ENCODE data around the gene LSR.
A peak's percentile ranks its signal among the peaks of the same experiment; 100 is the strongest.

LSR gene

GRCh38 chr19:35213663-35214632, 34.9 kb upstream of the LSR start:
- TF ChIP-seq CTCF (IDR thresholded peaks at IDR 0.05; ENCODE audit: control insufficient read depth, extremely low read depth, insufficient read depth) = no peak
- no peak overlapping the region for H3K4me3 ChIP-seq (ENCODE audit: low read depth, low read length)
- DNase-seq (ENCODE audit: low read depth) = peak; percentile 93

- no peak overlapping the region for H3K4me3 ChIP-seq (ENCODE audit: low read depth, low read length)
- no peak for TF ChIP-seq CTCF (IDR thresholded peaks at IDR 0.05; ENCODE audit: control insufficient read depth, extremely low read depth, insufficient read depth)
- DNase-seq (ENCODE audit: low read depth) = no peak
These were observed 33.9 kb upstream of the LSR start for GRCh38 chr19:35214766-35215422.

- no peak for TF ChIP-seq CTCF (IDR thresholded peaks at IDR 0.05; ENCODE audit: control insufficient read depth, extremely low read depth, insufficient read depth)
- no peak for DNase-seq (ENCODE audit: low read depth)
- no peak overlapping the region for H3K4me3 ChIP-seq (ENCODE audit: low read depth, low read length)
These were observed 32.6 kb upstream of the LSR start for GRCh38 chr19:35216016-35216832.

GRCh38 chr19:35216833-35217648, 31.8 kb upstream of the LSR start:
- no peak for DNase-seq (ENCODE audit: low read depth)
- H3K4me3 ChIP-seq (ENCODE audit: low read depth, low read length) = no peak overlapping the region
- TF ChIP-seq CTCF (IDR thresholded peaks at IDR 0.05; ENCODE audit: control insufficient read depth, extremely low read depth, insufficient read depth) = no peak

GRCh38 chr19:35217649-35217990, 31.2 kb upstream of the LSR start:
- TF ChIP-seq CTCF (IDR thresholded peaks at IDR 0.05; ENCODE audit: control insufficient read depth, extremely low read depth, insufficient read depth) = no peak
- H3K4me3 ChIP-seq (ENCODE audit: low read depth, low read length) = no peak overlapping the region
- no peak for DNase-seq (ENCODE audit: low read depth)

- no peak for TF ChIP-seq CTCF (IDR thresholded peaks at IDR 0.05; ENCODE audit: control insufficient read depth, extremely low read depth, insufficient read depth)
- no peak overlapping the region for H3K4me3 ChIP-seq (ENCODE audit: low read depth, low read length)
- DNase-seq (ENCODE audit: low read depth) = no peak
These were observed 29.8 kb upstream of the LSR start for GRCh38 chr19:35219008-35219407.
